Measurements from ENCODE around the gene RNF151. TPM values are rescaled to one million over a fixed set of nuclear protein-coding genes. Genes with fewer than 3 reads are reported as not detected.
A peak's percentile ranks its signal among the peaks of the same experiment; 100 is the strongest.

Gene RNF151
- total RNA-seq, 1 donor from 2014 or later = not detected

GRCh38 chr16:2015947-2016208 lies 49.2 kb downstream of the RNF151 start:
- peaks cover 4% of the 10 kb centered on the region for H3K9me3 Mint-ChIP-seq (ENCODE audit: unreplicated experiment)
- H3K27ac Mint-ChIP-seq (ENCODE audit: unreplicated experiment) = peak overlapping the region; percentile 68
- peaks cover 8% of the 10 kb centered on the region for H3K4me1 Mint-ChIP-seq (ENCODE audit: low read depth, unreplicated experiment)
- no peak for DNase-seq
- H3K36me3 Mint-ChIP-seq (ENCODE audit: unreplicated experiment) = no peaks in the 10 kb centered on the region
- peaks cover 9% of the 10 kb centered on the region for H3K27me3 Mint-ChIP-seq (ENCODE audit: unreplicated experiment)
- H3K4me3 Mint-ChIP-seq (ENCODE audit: unreplicated experiment) = peak overlapping the region; percentile 46
- TF ChIP-seq CTCF (IDR thresholded peaks at IDR 0.05; ENCODE audit: partially characterized antibody, unreplicated experiment) = no peak

GRCh38 chr16:2016407-2016922 lies 49.8 kb downstream of the RNF151 start:
- peak; percentile 70 for TF ChIP-seq CTCF (IDR thresholded peaks at IDR 0.05; ENCODE audit: partially characterized antibody, unreplicated experiment)
- H3K27me3 Mint-ChIP-seq (ENCODE audit: unreplicated experiment) = peaks cover 10% of the 10 kb centered on the region
- peaks cover 8% of the 10 kb centered on the region for H3K4me1 Mint-ChIP-seq (ENCODE audit: low read depth, unreplicated experiment)
- H3K27ac Mint-ChIP-seq (ENCODE audit: unreplicated experiment) = peak overlapping the region; percentile 33
- DNase-seq = peak; percentile 72
- no peaks in the 10 kb centered on the region for H3K36me3 Mint-ChIP-seq (ENCODE audit: unreplicated experiment)
- peaks cover 3% of the 10 kb centered on the region for H3K9me3 Mint-ChIP-seq (ENCODE audit: unreplicated experiment)
- no peak overlapping the region for H3K4me3 Mint-ChIP-seq (ENCODE audit: unreplicated experiment)

Other genes starting within 250 kb of the RNF151 start
- 79.1 TPM for gene NME3, start 195.3 kb upstream of the RNF151 start, total RNA-seq (ENCODE audit: unreplicated experiment)
- gene EME2, start 194.0 kb upstream of the RNF151 start, total RNA-seq (ENCODE audit: unreplicated experiment) = 68.7 TPM
- 75.1 TPM for gene MRPS34, start 193.7 kb upstream of the RNF151 start, total RNA-seq (ENCODE audit: unreplicated experiment)
- gene SPSB3, start 184.3 kb upstream of the RNF151 start, total RNA-seq (ENCODE audit: unreplicated experiment) = 80.4 TPM
- gene NUBP2, start 183.9 kb upstream of the RNF151 start, total RNA-seq (ENCODE audit: unreplicated experiment) = 66.1 TPM
- 0.39 TPM for gene IGFALS, start 173.2 kb upstream of the RNF151 start, total RNA-seq (ENCODE audit: unreplicated experiment)
- 99.6 TPM for gene HAGH, start 140.0 kb upstream of the RNF151 start, total RNA-seq (ENCODE audit: unreplicated experiment)
- gene FAHD1, start 139.7 kb upstream of the RNF151 start, total RNA-seq (ENCODE audit: unreplicated experiment) = 26.5 TPM
- 2.4 TPM for gene MEIOB, start 94.7 kb upstream of the RNF151 start, total RNA-seq (ENCODE audit: unreplicated experiment)
- 7.8 TPM for gene HS3ST6, start 48.4 kb upstream of the RNF151 start, total RNA-seq (ENCODE audit: unreplicated experiment)
- 50.9 TPM for gene MSRB1, start 23.7 kb upstream of the RNF151 start, total RNA-seq (ENCODE audit: unreplicated experiment)
- not detected for gene RPL3L, start 12.2 kb upstream of the RNF151 start, total RNA-seq (ENCODE audit: unreplicated experiment)
- gene NDUFB10, start 7.3 kb upstream of the RNF151 start, total RNA-seq (ENCODE audit: unreplicated experiment) = 302 TPM
- 1,772 TPM for gene RPS2, start 2.0 kb upstream of the RNF151 start, total RNA-seq (ENCODE audit: unreplicated experiment)
- 26.8 TPM for gene TBL3, start 5.2 kb downstream of the RNF151 start, total RNA-seq (ENCODE audit: unreplicated experiment)
- gene NOXO1, start 14.6 kb downstream of the RNF151 start, total RNA-seq (ENCODE audit: unreplicated experiment) = 1.3 TPM
- gene GFER, start 17.3 kb downstream of the RNF151 start, total RNA-seq (ENCODE audit: unreplicated experiment) = 26.0 TPM
- 45.7 TPM for gene SYNGR3, start 23.1 kb downstream of the RNF151 start, total RNA-seq (ENCODE audit: unreplicated experiment)
- 90.4 TPM for gene ZNF598, start 43.0 kb downstream of the RNF151 start, total RNA-seq (ENCODE audit: unreplicated experiment)
- 0.91 TPM for gene NPW, start 52.9 kb downstream of the RNF151 start, total RNA-seq (ENCODE audit: unreplicated experiment)
- 22.3 TPM for gene NHERF2, start 60.0 kb downstream of the RNF151 start, total RNA-seq (ENCODE audit: unreplicated experiment)
- gene NTHL1, start 81.0 kb downstream of the RNF151 start, total RNA-seq (ENCODE audit: unreplicated experiment) = 194 TPM
- gene TSC2, start 81.1 kb downstream of the RNF151 start, total RNA-seq (ENCODE audit: unreplicated experiment) = 215 TPM
- 628 TPM for gene PKD1, start 169.0 kb downstream of the RNF151 start, total RNA-seq (ENCODE audit: unreplicated experiment)
- gene RAB26, start 181.8 kb downstream of the RNF151 start, total RNA-seq (ENCODE audit: unreplicated experiment) = 292 TPM
- 74.8 TPM for gene TRAF7, start 188.9 kb downstream of the RNF151 start, total RNA-seq (ENCODE audit: unreplicated experiment)
- gene CASKIN1, start 229.7 kb downstream of the RNF151 start, total RNA-seq (ENCODE audit: unreplicated experiment) = 31.6 TPM
- gene MLST8, start 238.6 kb downstream of the RNF151 start, total RNA-seq (ENCODE audit: unreplicated experiment) = 57.9 TPM
- 30.2 TPM for gene BRICD5, start 244.0 kb downstream of the RNF151 start, total RNA-seq (ENCODE audit: unreplicated experiment)
- gene PGP, start 248.0 kb downstream of the RNF151 start, total RNA-seq (ENCODE audit: unreplicated experiment) = 33.9 TPM